ENCODE measurements around the gene VSTM1. TPM values are rescaled to one million over a fixed set of nuclear protein-coding genes. Genes with fewer than 3 reads are reported as not detected.

The VSTM1 gene
- total RNA-seq, 4 donors from 2014 or later = not detected

DNA sequence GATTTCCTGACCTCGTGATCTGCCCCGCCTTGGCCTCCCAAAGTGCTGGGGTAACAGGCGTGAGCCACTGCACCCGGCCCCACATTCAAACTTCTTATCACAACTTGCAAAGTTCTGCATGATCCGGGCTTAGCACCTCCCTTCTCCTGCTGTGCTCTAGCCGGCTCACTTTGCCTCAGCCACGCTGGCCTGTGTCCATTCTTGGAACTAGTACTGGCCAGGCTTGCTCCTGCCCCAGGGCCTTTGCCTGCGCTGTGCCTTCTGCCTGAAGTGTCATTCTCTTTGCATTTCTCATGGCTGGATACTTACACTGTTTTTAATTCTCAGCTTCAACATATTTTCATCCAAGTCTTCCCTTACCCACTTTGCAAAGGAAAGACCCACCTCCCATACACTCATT is 42.3 kb downstream of the VSTM1 start:
- no peak for DNase-seq (ENCODE audit: low spot score in 2 of 2)
- TF ChIP-seq, protein P1, sequence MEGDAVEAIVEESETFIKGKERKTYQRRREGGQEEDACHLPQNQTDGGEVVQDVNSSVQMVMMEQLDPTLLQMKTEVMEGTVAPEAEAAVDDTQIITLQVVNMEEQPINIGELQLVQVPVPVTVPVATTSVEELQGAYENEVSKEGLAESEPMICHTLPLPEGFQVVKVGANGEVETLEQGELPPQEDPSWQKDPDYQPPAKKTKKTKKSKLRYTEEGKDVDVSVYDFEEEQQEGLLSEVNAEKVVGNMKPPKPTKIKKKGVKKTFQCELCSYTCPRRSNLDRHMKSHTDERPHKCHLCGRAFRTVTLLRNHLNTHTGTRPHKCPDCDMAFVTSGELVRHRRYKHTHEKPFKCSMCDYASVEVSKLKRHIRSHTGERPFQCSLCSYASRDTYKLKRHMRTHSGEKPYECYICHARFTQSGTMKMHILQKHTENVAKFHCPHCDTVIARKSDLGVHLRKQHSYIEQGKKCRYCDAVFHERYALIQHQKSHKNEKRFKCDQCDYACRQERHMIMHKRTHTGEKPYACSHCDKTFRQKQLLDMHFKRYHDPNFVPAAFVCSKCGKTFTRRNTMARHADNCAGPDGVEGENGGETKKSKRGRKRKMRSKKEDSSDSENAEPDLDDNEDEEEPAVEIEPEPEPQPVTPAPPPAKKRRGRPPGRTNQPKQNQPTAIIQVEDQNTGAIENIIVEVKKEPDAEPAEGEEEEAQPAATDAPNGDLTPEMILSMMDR (IDR thresholded peaks at IDR 0.05) = no peak
- no peak for TF ChIP-seq POLR2A (IDR thresholded peaks at IDR 0.05)
- no peak for TF ChIP-seq POLR2AphosphoS5 (IDR thresholded peaks at IDR 0.05)
- no peak for TF ChIP-seq EP300 (IDR thresholded peaks at IDR 0.05)
- H3K4me3 ChIP-seq = no peak overlapping the region
- H3K27me3 ChIP-seq = peaks cover 21% of the 10 kb centered on the region
- WGBS = 81% methylated on average over 8 of the region's 8 CpGs
- no peaks in the 10 kb centered on the region for H3K9me3 ChIP-seq
- H3K36me3 ChIP-seq = no peaks in the 10 kb centered on the region
- H3K27ac ChIP-seq = no peak overlapping the region
- H3K4me1 ChIP-seq = peaks cover 6% of the 10 kb centered on the region

DNA sequence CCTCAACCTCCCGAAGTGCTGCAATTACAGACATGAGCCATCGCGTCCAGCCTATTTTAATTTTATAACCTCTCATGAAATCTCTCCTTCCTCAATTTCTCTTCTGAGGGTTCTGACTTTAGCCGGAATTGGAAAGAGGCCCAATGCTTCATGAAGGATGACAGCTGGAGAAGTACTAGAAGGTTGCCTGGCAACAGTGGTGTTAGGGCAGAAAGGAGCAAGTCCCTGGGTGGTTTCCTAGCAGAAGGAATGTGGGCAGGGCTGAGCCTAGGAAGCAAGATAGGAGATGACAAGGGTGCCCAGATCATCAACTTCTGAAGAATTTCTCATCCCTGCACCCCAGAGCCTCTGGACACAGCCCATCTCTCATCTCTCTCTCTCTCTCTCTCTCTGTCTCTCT is 46.4 kb downstream of the VSTM1 start:
- TF ChIP-seq, protein P1 (IDR thresholded peaks at IDR 0.05) = no peak
- TF ChIP-seq EP300 (IDR thresholded peaks at IDR 0.05) = no peak
- no peak for TF ChIP-seq POLR2A (IDR thresholded peaks at IDR 0.05)
- TF ChIP-seq POLR2AphosphoS5 (IDR thresholded peaks at IDR 0.05) = no peak
- Histone ChIP-seq H3K4me1 (no peaks in the 10 kb centered on the region), H3K36me3 (no peaks in the 10 kb centered on the region), H3K4me3 (no peak overlapping the region), H3K27me3 (peaks cover 34% of the 10 kb centered on the region), H3K9me3 (no peaks in the 10 kb centered on the region), H3K27ac (no peak overlapping the region)
- DNase-seq (ENCODE audit: low spot score in 2 of 2) = no peak
- WGBS = 84% methylated on average over 4 of the region's 4 CpGs

DNA sequence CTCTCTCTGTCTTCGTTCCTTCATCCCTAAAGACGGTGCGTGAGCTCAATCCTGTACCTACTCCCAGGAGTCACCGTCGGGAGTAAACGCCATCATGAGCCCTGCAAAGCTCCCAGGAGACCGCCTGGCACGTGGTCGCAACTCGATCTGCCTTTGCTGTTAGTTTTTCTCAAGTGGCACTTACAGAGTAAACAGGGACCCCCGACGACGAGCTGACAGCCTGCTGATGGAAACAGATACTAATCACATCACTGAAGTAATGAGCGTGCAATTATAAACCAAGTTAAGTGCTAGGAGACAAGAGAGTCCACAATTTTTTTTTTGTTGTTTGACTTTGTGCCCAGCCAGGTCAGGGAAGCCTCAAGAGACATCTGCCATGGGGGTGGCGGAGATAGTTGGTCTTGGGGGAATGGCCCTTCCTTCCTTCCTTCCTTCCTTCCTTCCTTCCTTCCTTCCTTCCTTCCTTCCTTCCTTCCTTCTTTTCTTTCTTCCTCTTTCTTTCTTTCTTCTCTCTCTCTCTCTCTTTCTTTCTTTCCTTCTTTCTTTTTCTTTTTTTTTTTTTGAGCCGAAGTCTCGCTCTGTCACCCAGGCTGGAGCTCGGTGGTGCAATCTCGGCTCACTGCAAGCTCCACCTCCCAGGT is 48.7 kb downstream of the VSTM1 start:
- no peaks in the 10 kb centered on the region for H3K9me3 ChIP-seq
- peaks cover 51% of the 10 kb centered on the region for H3K27me3 ChIP-seq
- H3K36me3 ChIP-seq = no peaks in the 10 kb centered on the region
- 64% methylated on average over 19 of the region's 19 CpGs for WGBS
- no peak for DNase-seq (ENCODE audit: low spot score in 2 of 2)
- H3K4me3 ChIP-seq = no peak overlapping the region
- no peaks in the 10 kb centered on the region for H3K4me1 ChIP-seq
- H3K27ac ChIP-seq = no peak overlapping the region
- TF ChIP-seq POLR2A (IDR thresholded peaks at IDR 0.05) (no peak), POLR2AphosphoS5 (IDR thresholded peaks at IDR 0.05) (no peak), EP300 (IDR thresholded peaks at IDR 0.05) (no peak)
- TF ChIP-seq, protein P1 (IDR thresholded peaks at IDR 0.05) = no peak

DNA sequence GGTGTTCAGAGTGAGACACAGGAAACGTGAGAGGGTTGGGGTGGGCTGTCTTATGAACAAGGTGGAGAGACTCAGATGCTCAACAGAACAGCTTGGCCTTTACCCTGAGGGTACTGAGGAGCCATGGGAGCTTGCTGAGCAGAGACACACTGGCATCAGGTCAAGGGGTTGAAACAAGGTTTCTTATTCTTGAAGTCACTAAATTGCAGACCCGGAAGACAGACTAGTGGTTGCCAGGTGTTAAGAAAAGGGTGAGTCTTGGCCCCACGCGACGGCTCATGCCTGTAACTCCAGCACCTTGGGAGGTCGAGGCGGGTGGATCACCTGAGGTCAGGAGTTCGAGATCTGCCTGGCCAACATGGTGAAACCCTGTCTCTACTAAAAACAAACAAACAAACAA is 49.8 kb downstream of the VSTM1 start:
- Histone ChIP-seq H3K9me3 (no peaks in the 10 kb centered on the region), H3K27ac (no peak overlapping the region), H3K27me3 (peaks cover 55% of the 10 kb centered on the region), H3K36me3 (no peaks in the 10 kb centered on the region), H3K4me3 (no peak overlapping the region), H3K4me1 (no peaks in the 10 kb centered on the region)
- WGBS = 63% methylated on average over 8 of the region's 8 CpGs
- no peak for DNase-seq (ENCODE audit: low spot score in 2 of 2)
- TF ChIP-seq EP300 (IDR thresholded peaks at IDR 0.05) (no peak), POLR2A (IDR thresholded peaks at IDR 0.05) (no peak), POLR2AphosphoS5 (IDR thresholded peaks at IDR 0.05) (no peak)
- TF ChIP-seq, protein P1 (IDR thresholded peaks at IDR 0.05) = no peak

DNA sequence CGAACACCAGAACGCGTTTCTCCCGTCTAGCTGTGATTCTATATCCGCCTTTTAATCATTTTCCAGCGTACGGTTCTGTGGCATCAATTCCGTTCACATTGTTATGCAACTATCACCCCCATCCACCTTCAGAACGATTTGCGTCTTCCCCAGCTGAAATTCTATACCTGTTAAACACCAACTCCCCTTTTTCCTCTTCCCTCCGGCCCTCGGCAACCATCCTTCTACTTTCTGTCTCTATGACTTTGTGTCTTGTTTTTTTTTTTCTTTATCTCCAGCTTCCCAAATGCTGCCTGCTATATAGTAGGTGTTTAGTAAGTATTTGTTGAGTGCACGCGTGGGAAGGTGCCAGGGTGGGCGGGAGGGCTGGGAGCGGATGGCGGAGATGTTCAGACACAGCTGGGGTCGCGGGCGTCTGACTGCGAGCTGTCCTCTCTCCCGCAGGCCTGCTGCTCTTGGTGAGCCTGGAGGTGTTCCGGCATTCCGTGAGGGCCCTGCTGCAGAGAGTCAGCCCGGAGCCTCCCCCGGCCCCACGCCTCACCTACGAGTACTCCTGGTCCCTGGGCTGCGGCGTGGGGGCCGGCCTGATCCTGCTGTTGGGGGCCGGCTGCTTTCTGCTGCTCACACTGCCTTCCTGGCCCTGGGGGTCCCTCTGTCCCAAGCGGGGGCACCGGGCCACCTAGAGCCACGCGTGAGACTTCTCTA is 52.0 kb downstream of the VSTM1 start:
- TF ChIP-seq POLR2AphosphoS5 (IDR thresholded peaks at IDR 0.05) (no peak), EP300 (IDR thresholded peaks at IDR 0.05) (no peak), POLR2A (IDR thresholded peaks at IDR 0.05) (no peak)
- TF ChIP-seq, protein P1 (IDR thresholded peaks at IDR 0.05) = no peak
- no peaks in the 10 kb centered on the region for H3K4me1 ChIP-seq
- H3K9me3 ChIP-seq = no peaks in the 10 kb centered on the region
- WGBS = 30% methylated on average over 23 of the region's 36 CpGs
- peaks cover 55% of the 10 kb centered on the region for H3K27me3 ChIP-seq
- DNase-seq (ENCODE audit: low spot score in 2 of 2) = no peak
- no peak overlapping the region for H3K27ac ChIP-seq
- H3K4me3 ChIP-seq = no peak overlapping the region
- no peaks in the 10 kb centered on the region for H3K36me3 ChIP-seq
